Transverse colon (tissue), 4 donors: Measurements from ENCODE around the gene ARHGAP30. TPM values are rescaled to one million over a fixed set of nuclear protein-coding genes. Genes with fewer than 3 reads are reported as not detected.
"Not testable (repeated sequence)": the region's sequence is repeated elsewhere in the genome, so short reads cannot be mapped to it uniquely, and the experiment has no call there.

Source experiments
- DNase-seq: peaks from one replicate; pipeline ENCODE4 v3.0.0-alpha.2; 2019
- H3K27ac ChIP-seq, 4 donors: fragments of 200-600 bp; sonication (generic); 2 replicates each; pipeline ENCODE4 v1.5.1; 2016 to 2018; ENCODE audit warnings: inconsistent platforms in 4 of 4
- H3K27me3 ChIP-seq: fragments of 200-600 bp; sonication (generic); 2 replicates; pipeline ENCODE4 v1.5.1; 2017; ENCODE audit warnings: inconsistent platforms
- H3K36me3 ChIP-seq, 4 donors: fragments of 200-600 bp; sonication (generic); 2 replicates each; pipeline ENCODE4 v1.5.1; 2017 to 2019; ENCODE audit warnings: inconsistent platforms in 4 of 4
- H3K4me1 ChIP-seq, 4 donors: fragments of 200-600 bp; sonication (generic); 2 replicates each; pipeline ENCODE4 v1.5.1; 2017 to 2020; ENCODE audit warnings: inconsistent platforms in 4 of 4
- H3K4me3 ChIP-seq, 4 donors: fragments of 200-600 bp; sonication (generic); 1 replicate in 1 of 4; 2 replicates in 3 of 4; pipeline versions ENCODE4 v1.5.1 to v1.6.1; 2017 to 2019; ENCODE audit warnings: inconsistent platforms in 4 of 4
- H3K9me3 ChIP-seq, 2 donors: fragments of 200-600 bp; sonication (generic); 2 replicates each; pipeline ENCODE4 v1.5.1; 2017 to 2019; ENCODE audit warnings: inconsistent platforms in 2 of 2
- EP300 ChIP-seq: sonication (generic); formaldehyde crosslinking; IDR thresholded peaks from one replicate; pipeline ENCODE4 v1.6.1; 2017; ENCODE audit warnings: antibody characterized with exemption, low read depth
- POLR2A ChIP-seq: fragments of 450-650 bp; IDR thresholded peaks from one replicate; pipeline ENCODE4 v1.6.1; 2016; ENCODE audit warnings: antibody characterized with exemption, mild to moderate bottlenecking, moderate library complexity
- POLR2AphosphoS5 ChIP-seq, 3 donors: sonication (generic); formaldehyde crosslinking; IDR thresholded peaks; one replicate each; pipeline ENCODE4 v1.6.1; 2016; ENCODE audit warnings: antibody characterized with exemption in 3 of 3
- WGBS, 2 donors: methylation state at CpG; one replicate each; pipeline ENCODE4 v1.1.5; 2018; ENCODE audit warnings: low coverage in 1 of 2; 5-methylcytosine and 5-hydroxymethylcytosine counted together
- in situ Hi-C, 4 donors: fragments of 200-750 bp; cut with MboI; loops; one replicate each; pipeline versions ENCODE4 v1.15.0 to v1.15.1; 2017; ENCODE audit warnings: low sequenced_read_pairs in 3 of 4, low pct_ligation_motif_present in 1 of 4, low pct_unique_long_range_greater_than_20kb in 1 of 4
- intact Hi-C: fragments of 100-400 bp; cut with DNase I; formaldehyde crosslinking; loops from one replicate; pipeline ENCODE4 v1.15.1; 2023; ENCODE audit warnings: low total_unique reads
- total RNA-seq, 4 donors: library from RNA; depleted of rRNA; stranded (reverse); fragments of >200 nt; gene quantifications; one replicate each; pipeline ENCODE4 v1.1.0, GENCODE V29; 2016
- TF ChIP-seq, protein P1 (sequence below), 5 experiments: fragments of 200-600 bp in 3 of 5; fragments of 450-650 bp in 2 of 5; sonication (generic) in 3 of 5; IDR thresholded peaks; 1 replicate in 2 of 5; 2 replicates in 3 of 5; pipeline ENCODE4 v1.5.1; 2016 to 2017; ENCODE audit warnings: antibody characterized with exemption in 5 of 5, inconsistent platforms in 3 of 5, mild to moderate bottlenecking in 2 of 5, moderate library complexity in 1 of 5

ARHGAP30 gene
- total RNA-seq, 4 donors from 2014 or later = 0.60 to 11.0 (median 4.4) TPM

DNA sequence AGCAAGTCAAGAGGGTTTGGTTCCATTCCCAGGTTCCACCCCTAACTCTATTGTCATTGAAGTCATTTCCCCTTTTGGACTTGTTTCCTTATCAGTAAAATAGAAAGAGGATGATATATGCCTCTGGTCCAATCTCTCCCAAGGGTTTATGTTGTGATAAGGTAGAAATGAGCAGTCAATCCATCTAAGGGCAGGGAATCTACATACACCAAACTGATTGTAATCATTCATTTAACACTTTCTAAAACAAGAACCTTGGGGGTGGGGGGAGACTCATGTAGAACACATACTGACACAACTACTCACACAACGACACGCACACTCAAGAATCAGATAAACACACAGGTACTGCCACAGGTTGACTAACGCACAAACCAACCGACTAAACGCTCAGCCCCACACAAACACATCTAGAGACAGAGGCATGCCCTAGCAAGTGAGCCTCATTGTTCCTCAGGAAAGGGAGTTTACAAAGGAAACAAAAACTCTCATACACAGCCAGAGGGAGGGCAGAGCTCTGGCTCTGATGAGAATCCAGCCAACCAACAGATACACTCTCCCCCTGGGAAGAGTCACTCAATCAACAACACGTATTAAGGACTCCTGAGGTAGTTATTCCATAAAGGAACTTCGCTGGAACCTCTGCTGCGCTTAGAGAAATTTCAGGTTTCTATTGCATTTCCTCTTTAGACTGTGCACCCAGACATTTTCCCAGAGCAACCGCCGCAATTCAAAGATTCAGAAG, 49.8 kb downstream of the ARHGAP30 start:
- no peaks in the 10 kb centered on the region for H3K36me3 ChIP-seq
- no peaks in the 10 kb centered on the region for H3K27me3 ChIP-seq
- intact Hi-C loops (no loop called here), in situ Hi-C loops (no loop called here)
- H3K4me1 ChIP-seq = peaks cover 0 to 41% (median 27%) of the 10 kb centered on the region in 4 donors
- TF ChIP-seq POLR2A (peak; percentile 4), POLR2AphosphoS5 (IDR thresholded peaks at IDR 0.05) (no peak)
- DNase-seq = no peak
- whole genome bisulfite sequencing, 2 donors = 0 to 19% methylated on average over 2 to 10 of the region's 10 CpGs
- H3K9me3 ChIP-seq = no peaks in the 10 kb centered on the region
- H3K4me3 ChIP-seq = peak overlapping the region; percentile 50 to 69 (median 54)
- H3K27ac ChIP-seq = peak overlapping the region; percentile 82 to 90 (median 90)

DNA sequence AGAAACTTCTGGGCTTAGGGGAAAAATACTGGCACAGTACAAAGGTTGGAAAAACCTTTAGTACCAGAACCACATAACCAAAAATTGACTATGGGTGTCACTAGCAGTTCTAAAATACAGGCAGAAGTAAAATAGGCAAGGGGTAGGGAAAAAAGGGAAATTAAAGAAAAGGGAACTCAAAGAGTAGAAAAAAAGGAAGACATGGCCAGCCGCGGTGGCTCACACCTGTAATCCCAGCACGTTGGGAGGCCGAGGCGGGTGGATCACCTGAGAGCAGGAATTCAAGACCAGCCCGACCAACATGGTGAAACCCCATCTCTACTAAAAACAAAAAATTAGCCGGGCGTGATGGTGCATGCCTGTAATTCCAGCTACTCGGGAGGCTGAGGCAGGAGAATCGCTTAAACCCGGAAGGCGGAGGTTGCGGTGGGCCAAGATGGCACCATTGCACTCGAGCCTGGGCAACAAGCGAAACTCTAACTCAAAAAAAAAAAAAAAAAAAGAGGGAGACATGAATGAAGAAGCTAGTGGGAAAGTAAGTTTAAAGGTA, 50.5 kb downstream of the ARHGAP30 start:
- Histone ChIP-seq H3K4me3 (peak overlapping the region in 1 of 4 donors; percentile 19), H3K27ac (peak overlapping the region; percentile 82 to 90 (median 90)), H3K4me1 (peaks cover 6 to 49% (median 33%) of the 10 kb centered on the region in 4 donors)
- in situ Hi-C loops, H3K27me3 ChIP-seq, DNase-seq, H3K36me3 ChIP-seq, H3K9me3 ChIP-seq, intact Hi-C loops: not testable (repeated sequence)
- WGBS, 2 donors = 64 to 89% methylated on average over 7 to 15 of the region's 15 CpGs

DNA sequence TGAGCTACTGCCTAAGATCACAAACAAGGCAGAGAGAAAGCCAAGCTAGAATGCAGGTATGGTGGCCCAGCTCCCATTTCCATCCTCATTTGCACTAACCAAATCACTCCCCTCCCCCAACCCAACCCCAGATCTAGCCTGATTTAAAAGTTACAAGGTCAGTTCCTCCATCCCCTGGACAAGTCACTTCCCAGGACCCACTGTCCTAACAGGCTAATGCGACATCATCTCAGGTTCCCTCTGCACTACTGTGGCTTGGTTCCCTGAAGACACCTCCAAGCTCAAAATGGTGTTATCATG, 51.1 kb downstream of the ARHGAP30 start:
- no peak for DNase-seq
- 83% methylated on average over 1 of the region's 1 CpG; no CpG with 5 or more reads in 1 of the 2 donors for WGBS, 2 donors

DNA sequence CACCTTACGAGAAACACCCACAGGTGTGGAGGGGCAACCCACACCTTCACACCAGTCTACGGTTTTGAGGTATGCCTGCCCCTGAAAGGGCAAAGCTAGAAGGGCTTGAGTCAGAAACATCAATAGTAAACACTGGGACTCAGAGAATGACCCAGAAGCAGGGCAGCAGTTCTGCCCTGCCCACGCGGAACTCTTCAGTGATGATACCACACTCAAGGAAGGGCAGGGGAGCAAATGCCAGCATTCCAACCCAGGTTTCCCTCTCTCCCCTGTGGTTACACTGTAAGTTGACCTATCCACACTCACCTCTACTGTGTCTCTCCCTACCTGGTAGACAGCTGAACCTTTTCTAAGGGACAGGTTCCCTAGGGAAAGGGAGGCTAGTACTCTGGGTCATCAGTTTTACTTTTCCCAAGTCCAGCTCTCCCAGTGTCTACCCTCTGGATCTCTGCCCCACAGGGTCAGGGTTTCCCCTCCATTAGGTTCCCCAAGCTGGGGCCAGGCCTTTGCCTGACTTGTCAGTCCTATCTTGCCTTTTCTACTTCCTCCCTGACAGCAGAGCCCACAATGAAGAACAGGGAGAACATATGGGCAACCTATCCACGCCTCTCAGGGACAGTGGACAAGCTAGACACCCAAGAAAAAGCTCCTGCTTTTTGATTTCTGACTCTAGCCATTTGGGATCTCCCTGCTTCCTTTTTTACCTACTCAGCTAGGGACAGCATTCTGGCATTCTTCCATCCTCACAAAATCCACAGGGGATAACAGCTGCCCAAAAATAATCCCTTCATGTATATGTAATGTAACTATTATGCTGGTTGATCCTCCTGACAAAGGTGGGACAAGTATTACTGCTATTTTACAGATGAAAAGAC, 51.7 kb downstream of the ARHGAP30 start:
- Histone ChIP-seq H3K4me3 (no peak overlapping the region), H3K4me1 (peaks cover 13 to 57% (median 42%) of the 10 kb centered on the region in 4 donors), H3K27me3 (no peaks in the 10 kb centered on the region), H3K36me3 (no peaks in the 10 kb centered on the region), H3K27ac (peak overlapping the region; percentile 37 to 90 (median 86)), H3K9me3 (no peaks in the 10 kb centered on the region)
- WGBS, 2 donors = 85 to 100% methylated on average over 2 to 5 of the region's 5 CpGs
- DNase-seq = no peak
- intact Hi-C loops (no loop called here), in situ Hi-C loops (no loop called here)
- TF ChIP-seq POLR2A (no peak), EP300 (no peak), POLR2AphosphoS5 (IDR thresholded peaks at IDR 0.05) (no peak)
- TF ChIP-seq, protein P1, sequence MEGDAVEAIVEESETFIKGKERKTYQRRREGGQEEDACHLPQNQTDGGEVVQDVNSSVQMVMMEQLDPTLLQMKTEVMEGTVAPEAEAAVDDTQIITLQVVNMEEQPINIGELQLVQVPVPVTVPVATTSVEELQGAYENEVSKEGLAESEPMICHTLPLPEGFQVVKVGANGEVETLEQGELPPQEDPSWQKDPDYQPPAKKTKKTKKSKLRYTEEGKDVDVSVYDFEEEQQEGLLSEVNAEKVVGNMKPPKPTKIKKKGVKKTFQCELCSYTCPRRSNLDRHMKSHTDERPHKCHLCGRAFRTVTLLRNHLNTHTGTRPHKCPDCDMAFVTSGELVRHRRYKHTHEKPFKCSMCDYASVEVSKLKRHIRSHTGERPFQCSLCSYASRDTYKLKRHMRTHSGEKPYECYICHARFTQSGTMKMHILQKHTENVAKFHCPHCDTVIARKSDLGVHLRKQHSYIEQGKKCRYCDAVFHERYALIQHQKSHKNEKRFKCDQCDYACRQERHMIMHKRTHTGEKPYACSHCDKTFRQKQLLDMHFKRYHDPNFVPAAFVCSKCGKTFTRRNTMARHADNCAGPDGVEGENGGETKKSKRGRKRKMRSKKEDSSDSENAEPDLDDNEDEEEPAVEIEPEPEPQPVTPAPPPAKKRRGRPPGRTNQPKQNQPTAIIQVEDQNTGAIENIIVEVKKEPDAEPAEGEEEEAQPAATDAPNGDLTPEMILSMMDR (IDR thresholded peaks at IDR 0.05) = no peak

More for the DNA sequence above, 51.1 kb downstream of the ARHGAP30 start:
- no peaks in the 10 kb centered on the region for H3K27me3 ChIP-seq
- no peak overlapping the region for H3K4me3 ChIP-seq
- in situ Hi-C loops = no loop called here
- H3K36me3 ChIP-seq = no peaks in the 10 kb centered on the region
- no peaks in the 10 kb centered on the region for H3K9me3 ChIP-seq
- H3K4me1 ChIP-seq = peaks cover 8 to 51% (median 36%) of the 10 kb centered on the region in 4 donors
- H3K27ac ChIP-seq = peak overlapping the region; percentile 82 to 90 (median 90)
- intact Hi-C loops = no loop called here
- TF ChIP-seq POLR2AphosphoS5 (IDR thresholded peaks at IDR 0.05) (no peak), POLR2A (no peak), EP300 (no peak)

DNA sequence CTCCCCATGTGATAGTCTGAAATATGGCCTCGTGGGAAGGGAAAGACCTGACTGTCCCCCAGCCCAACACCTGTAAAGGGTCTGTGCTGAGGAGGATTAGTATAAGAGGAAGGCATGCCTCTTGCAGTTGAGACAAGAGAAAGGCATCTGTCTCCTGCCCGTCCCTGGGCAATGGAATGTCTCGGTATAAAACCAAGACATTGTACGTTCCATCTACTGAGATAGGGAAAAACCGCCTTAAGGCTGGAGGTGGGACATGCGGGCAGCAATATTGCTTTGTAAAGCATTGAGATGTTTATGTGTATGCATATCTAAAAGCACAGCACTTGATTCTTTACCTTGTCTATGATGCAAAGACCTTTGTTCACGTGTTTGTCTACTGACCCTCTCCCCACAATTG, 52.5 kb downstream of the ARHGAP30 start:
- H3K27me3 ChIP-seq, H3K9me3 ChIP-seq, H3K36me3 ChIP-seq, intact Hi-C loops, DNase-seq, in situ Hi-C loops, H3K4me3 ChIP-seq: not testable (repeated sequence)
- WGBS, 2 donors = 79 to 93% methylated on average over 5 to 7 of the region's 7 CpGs
- peak overlapping the region in 1 of 4 donors; percentile 89 for H3K27ac ChIP-seq
- peaks cover 18 to 63% (median 44%) of the 10 kb centered on the region in 4 donors for H3K4me1 ChIP-seq

DNA sequence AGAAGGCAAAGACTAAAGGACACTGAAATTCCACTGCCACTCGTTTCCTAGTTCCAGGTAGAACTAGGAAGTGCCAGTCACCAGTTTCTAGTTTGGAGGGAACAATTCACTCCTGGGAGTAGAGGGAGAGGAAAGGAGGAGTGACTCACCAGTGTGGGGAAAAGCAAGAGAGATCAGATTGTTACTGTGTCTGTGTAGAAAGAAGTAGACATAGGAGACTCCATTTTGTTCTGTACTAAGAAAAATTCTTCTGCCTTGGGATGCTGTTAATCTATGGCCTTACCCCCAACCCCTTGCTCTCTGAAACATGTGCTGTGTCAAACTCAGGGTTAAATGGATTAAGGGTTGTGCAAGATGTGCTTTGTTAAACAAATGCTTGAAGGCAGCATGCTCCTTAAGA, 53.0 kb downstream of the ARHGAP30 start:
- H3K36me3 ChIP-seq, in situ Hi-C loops, intact Hi-C loops, DNase-seq, H3K9me3 ChIP-seq, H3K4me3 ChIP-seq, H3K27me3 ChIP-seq: not testable (repeated sequence)
- 45% methylated on average over 1 of the region's 1 CpG; no CpG with 5 or more reads in 1 of the 2 donors for WGBS, 2 donors
- peaks cover 18 to 59% (median 42%) of the 10 kb centered on the region in 4 donors for H3K4me1 ChIP-seq
- H3K27ac ChIP-seq = peak overlapping the region in 3 of 4 donors; percentile 31 to 92 (median 89)
